ENCODE data around the gene RNF144B. TPM values are rescaled to one million over a fixed set of nuclear protein-coding genes. Genes with fewer than 3 reads are reported as not detected.
"Not testable (repeated sequence)": the region's sequence is repeated elsewhere in the genome, so short reads cannot be mapped to it uniquely, and the experiment has no call there.

Gene RNF144B
- total and polyA plus RNA-seq, 2 donors (not counting 1 experiment from before 2014, with no cell fraction given): 3.0 to 17.0 TPM

DNA sequence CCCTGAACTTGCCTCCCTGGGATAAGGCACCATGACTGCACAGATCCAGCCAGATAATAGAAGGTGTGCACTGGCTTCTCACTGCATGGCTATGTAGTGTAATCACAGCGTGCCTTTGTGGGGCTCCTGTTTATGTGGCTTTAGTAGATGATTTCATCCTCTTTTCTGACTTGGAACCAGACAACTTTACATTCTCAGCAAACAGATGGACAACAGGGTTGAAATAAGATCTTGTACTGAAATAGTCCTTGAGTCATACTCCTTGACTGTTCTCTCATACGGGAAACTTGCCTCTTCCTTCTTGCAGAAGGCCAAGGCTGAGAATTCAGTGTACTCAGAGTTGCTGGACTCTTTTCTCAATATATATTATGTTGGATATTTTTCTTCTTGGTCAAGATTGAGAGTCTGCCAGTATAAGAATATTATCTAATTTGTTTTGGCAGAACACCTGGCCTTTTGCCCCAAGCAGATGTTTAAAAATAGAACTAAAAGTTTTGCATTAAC, 25.0 kb upstream of the RNF144B start:
- ATAC-seq (ENCODE audit: low read depth) (no peak), DNase-seq (no peak)
- TF ChIP-seq CTCF (IDR thresholded peaks at IDR 0.05): no peak
- no peak for TF ChIP-seq EZH2 (IDR thresholded peaks at IDR 0.05; ENCODE audit: borderline replicate concordance, insufficient read depth, low read depth, low read length, poor library complexity, severe bottlenecking)
- no CpG with 5 or more reads among the region's 2 CpGs for WGBS (ENCODE audit: insufficient coverage)
- intact Hi-C loops (cut with micrococcal nuclease): no loop called here
- Mint-ChIP-seq H3K27ac (no peak overlapping the region), H3K4me1 (peaks cover 30% of the 10 kb centered on the region), H3K9me3 (ENCODE audit: insufficient read depth) (peaks cover 2% of the 10 kb centered on the region), H3K4me3 (peak overlapping the region; percentile 5), H3K27me3 (no peaks in the 10 kb centered on the region)
- Histone ChIP-seq H3K9ac (ENCODE audit: low read length) (no peak overlapping the region), H3K36me3 (replicated peaks in 1 of 2; ENCODE audit: control extremely low read depth in 1 of 2, control insufficient read depth in 1 of 2, extremely low read depth in 1 of 2, insufficient read depth in 2 of 2, low read length in 1 of 2) (no peaks in the 10 kb centered on the region), H3K27me3 (replicated peaks in 1 of 4; ENCODE audit: control extremely low read depth in 1 of 4, control insufficient read depth in 3 of 4, insufficient read depth in 4 of 4, low read length in 3 of 4) (no peaks in the 10 kb centered on the region), H3K79me2 (ENCODE audit: control insufficient read depth, insufficient read depth, low read length) (no peaks in the 10 kb centered on the region), H3K9me3 (ENCODE audit: control extremely low read depth in 1 of 3, control insufficient read depth in 2 of 3, insufficient read depth in 1 of 3, low read length in 2 of 3) (peaks cover 0 to 9% (median 0%) of the 10 kb centered on the region in 3 donors), H4K20me1 (ENCODE audit: control insufficient read depth, insufficient read depth, low read length, poor library complexity, severe bottlenecking) (no peaks in the 10 kb centered on the region), H3K4me2 (replicated peaks; ENCODE audit: low read depth, low read length, poor library complexity, severe bottlenecking) (no peak overlapping the region), H3K27ac (ENCODE audit: low read length in 2 of 2) (no peak overlapping the region), H3K4me3 (ENCODE audit: control extremely low read depth in 1 of 5, extremely low read depth in 1 of 5, insufficient read depth in 1 of 5, low read depth in 2 of 5, low read length in 4 of 5) (no peak overlapping the region), H2AFZ (ENCODE audit: insufficient read depth, low read depth, low read length, poor library complexity, severe bottlenecking) (peak overlapping the region; percentile 6), H3K4me1 (ENCODE audit: control insufficient read depth in 2 of 2, insufficient read depth in 2 of 2, low read length in 2 of 2) (peaks cover 24 to 35% of the 10 kb centered on the region in 2 donors)
- ChIA-PET POLR2A (no interaction called here), CTCF (interaction anchor here (0.8 kb wide), 1 partner anchor 141 kb away, joined by 3 read pairs; no protein-coding TSS in a partner anchor)

GRCh38 chr6:18363746-18364145, 23.4 kb upstream of the RNF144B start:
- H3K9ac ChIP-seq (ENCODE audit: low read length): no peak overlapping the region
- H3K4me1 ChIP-seq (ENCODE audit: control insufficient read depth in 2 of 2, insufficient read depth in 2 of 2, low read length in 2 of 2): peaks cover 24 to 35% of the 10 kb centered on the region in 2 donors
- H2AFZ ChIP-seq (ENCODE audit: insufficient read depth, low read depth, low read length, poor library complexity, severe bottlenecking): no peak overlapping the region
- intact Hi-C loops (cut with micrococcal nuclease): no loop called here
- H3K27me3 ChIP-seq (replicated peaks in 1 of 4; ENCODE audit: control extremely low read depth in 1 of 4, control insufficient read depth in 3 of 4, insufficient read depth in 4 of 4, low read length in 3 of 4): no peaks in the 10 kb centered on the region
- H4K20me1 ChIP-seq (ENCODE audit: control insufficient read depth, insufficient read depth, low read length, poor library complexity, severe bottlenecking): no peaks in the 10 kb centered on the region
- ChIA-PET POLR2A (no interaction called here), CTCF (no interaction called here)
- TF ChIP-seq CTCF (IDR thresholded peaks at IDR 0.05) (no peak), EZH2 (IDR thresholded peaks at IDR 0.05; ENCODE audit: borderline replicate concordance, insufficient read depth, low read depth, low read length, poor library complexity, severe bottlenecking) (no peak)
- no peaks in the 10 kb centered on the region for H3K36me3 ChIP-seq (replicated peaks in 1 of 2; ENCODE audit: control extremely low read depth in 1 of 2, control insufficient read depth in 1 of 2, extremely low read depth in 1 of 2, insufficient read depth in 2 of 2, low read length in 1 of 2)
- H3K9me3 ChIP-seq (ENCODE audit: control extremely low read depth in 1 of 3, control insufficient read depth in 2 of 3, insufficient read depth in 1 of 3, low read length in 2 of 3): peaks cover 0 to 12% (median 0%) of the 10 kb centered on the region in 3 donors
- Mint-ChIP-seq H3K4me1 (peaks cover 30% of the 10 kb centered on the region), H3K4me3 (no peak overlapping the region), H3K27ac (no peak overlapping the region), H3K9me3 (ENCODE audit: insufficient read depth) (peaks cover 2% of the 10 kb centered on the region), H3K27me3 (no peaks in the 10 kb centered on the region)
- H3K4me3 ChIP-seq (ENCODE audit: control extremely low read depth in 1 of 5, extremely low read depth in 1 of 5, insufficient read depth in 1 of 5, low read depth in 2 of 5, low read length in 4 of 5): no peak overlapping the region
- WGBS (ENCODE audit: insufficient coverage): 100% methylated on average over 3 of the region's 5 CpGs
- H3K79me2 ChIP-seq (ENCODE audit: control insufficient read depth, insufficient read depth, low read length): no peaks in the 10 kb centered on the region
- no peak for DNase-seq
- H3K4me2 ChIP-seq (replicated peaks; ENCODE audit: low read depth, low read length, poor library complexity, severe bottlenecking): no peak overlapping the region
- no peak for ATAC-seq (ENCODE audit: low read depth)
- no peak overlapping the region for H3K27ac ChIP-seq (ENCODE audit: low read length in 2 of 2)

DNA sequence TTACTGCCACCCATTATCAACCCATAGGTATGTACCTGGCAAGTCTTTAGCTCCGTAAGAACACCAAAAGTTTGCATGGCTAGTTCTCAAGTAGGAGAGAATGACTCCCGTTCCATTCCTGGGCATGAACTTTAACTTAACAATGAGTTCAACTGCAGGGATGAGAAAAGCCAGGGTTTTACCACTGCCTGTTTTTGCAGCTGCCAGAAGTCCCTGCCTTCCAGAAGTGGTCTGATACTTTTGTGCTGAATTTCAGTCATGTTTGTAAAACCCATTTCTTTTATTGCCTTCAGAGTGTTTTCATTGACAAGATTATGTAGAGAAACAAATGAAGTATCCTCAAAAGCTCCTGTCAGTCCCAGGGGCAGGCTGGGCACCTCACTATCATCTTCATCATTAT, 22.6 kb upstream of the RNF144B start:
- H3K27me3 ChIP-seq (replicated peaks in 1 of 4; ENCODE audit: control extremely low read depth in 1 of 4, control insufficient read depth in 3 of 4, insufficient read depth in 4 of 4, low read length in 3 of 4); H3K27me3 Mint-ChIP-seq; H3K9ac ChIP-seq (ENCODE audit: low read length); H2AFZ ChIP-seq (ENCODE audit: insufficient read depth, low read depth, low read length, poor library complexity, severe bottlenecking); H3K4me2 ChIP-seq (replicated peaks; ENCODE audit: low read depth, low read length, poor library complexity, severe bottlenecking); H3K9me3 ChIP-seq (ENCODE audit: control extremely low read depth in 1 of 3, control insufficient read depth in 2 of 3, insufficient read depth in 1 of 3, low read length in 2 of 3); H4K20me1 ChIP-seq (ENCODE audit: control insufficient read depth, insufficient read depth, low read length, poor library complexity, severe bottlenecking); H3K27ac Mint-ChIP-seq; H3K36me3 ChIP-seq (replicated peaks in 1 of 2; ENCODE audit: control extremely low read depth in 1 of 2, control insufficient read depth in 1 of 2, extremely low read depth in 1 of 2, insufficient read depth in 2 of 2, low read length in 1 of 2); intact Hi-C loops (cut with micrococcal nuclease); H3K79me2 ChIP-seq (ENCODE audit: control insufficient read depth, insufficient read depth, low read length); H3K4me3 Mint-ChIP-seq; ATAC-seq (ENCODE audit: low read depth); H3K9me3 Mint-ChIP-seq (ENCODE audit: insufficient read depth); CTCF ChIA-PET; POLR2A ChIA-PET; DNase-seq; H3K4me3 ChIP-seq (ENCODE audit: control extremely low read depth in 1 of 5, extremely low read depth in 1 of 5, insufficient read depth in 1 of 5, low read depth in 2 of 5, low read length in 4 of 5); H3K27ac ChIP-seq (ENCODE audit: low read length in 2 of 2): not testable (repeated sequence)
- peaks cover 25% of the 10 kb centered on the region for H3K4me1 Mint-ChIP-seq
- peaks cover 18 to 28% of the 10 kb centered on the region in 2 donors for H3K4me1 ChIP-seq (ENCODE audit: control insufficient read depth in 2 of 2, insufficient read depth in 2 of 2, low read length in 2 of 2)
- WGBS (ENCODE audit: insufficient coverage): 100% methylated on average over 2 of the region's 2 CpGs
